ENCODE results near the gene SPTB. TPM values are rescaled to one million over a fixed set of nuclear protein-coding genes. Genes with fewer than 3 reads are reported as not detected.
A peak's percentile ranks its signal among the peaks of the same experiment; 100 is the strongest.
"Not testable (repeated sequence)": the region's sequence is repeated elsewhere in the genome, so short reads cannot be mapped to it uniquely, and the experiment has no call there.

SPTB gene
- total RNA-seq = 0.10 and 0.23 TPM in 2 replicates

GRCh38 chr14:64879635-64880220, at the start of gene SPTB:
Gene SPTB, minus strand, starts transcription at chr14:64879907. Its CDS starts 56,813 bp downstream, at chr14:64823094.
- DNase-seq (ENCODE audit: extremely low read depth, low read depth, low spot score) = no peak

- DNase-seq (ENCODE audit: extremely low read depth, low read depth, low spot score) = no peak
Observed at GRCh38 chr14:64929014-64929359, 49.3 kb upstream of the SPTB start.

GRCh38 chr14:64928239-64929013, 48.7 kb upstream of the SPTB start:
- DNase-seq (ENCODE audit: extremely low read depth, low read depth, low spot score) = no peak

GRCh38 chr14:64927031-64927430, 47.3 kb upstream of the SPTB start:
- no peak for DNase-seq (ENCODE audit: extremely low read depth, low read depth, low spot score)

- no peak for DNase-seq (ENCODE audit: extremely low read depth, low read depth, low spot score)
Observed at GRCh38 chr14:64926398-64926995, 46.8 kb upstream of the SPTB start.

- no peak for DNase-seq (ENCODE audit: extremely low read depth, low read depth, low spot score)
Observed at GRCh38 chr14:64923015-64923414, 43.3 kb upstream of the SPTB start.

GRCh38 chr14:64920465-64920864, 40.8 kb upstream of the SPTB start:
- DNase-seq (ENCODE audit: extremely low read depth, low read depth, low spot score) = no peak

- no peak for DNase-seq (ENCODE audit: extremely low read depth, low read depth, low spot score)
Observed at GRCh38 chr14:64919618-64920017, 39.9 kb upstream of the SPTB start.

GRCh38 chr14:64919215-64919614, 39.5 kb upstream of the SPTB start:
- DNase-seq (ENCODE audit: extremely low read depth, low read depth, low spot score) = no peak

- no peak for DNase-seq (ENCODE audit: extremely low read depth, low read depth, low spot score)
Observed at GRCh38 chr14:64918216-64918615, 38.5 kb upstream of the SPTB start.

GRCh38 chr14:64915797-64916196, 36.1 kb upstream of the SPTB start:
- DNase-seq (ENCODE audit: extremely low read depth, low read depth, low spot score) = no peak

- DNase-seq (ENCODE audit: extremely low read depth, low read depth, low spot score) = no peak
Observed at GRCh38 chr14:64915029-64915424, 35.3 kb upstream of the SPTB start.

- DNase-seq (ENCODE audit: extremely low read depth, low read depth, low spot score) = peak; percentile 91
Observed at GRCh38 chr14:64914237-64915028, 34.7 kb upstream of the SPTB start, which contains the start of gene CHURC1. Gene CHURC1, plus strand, starts transcription at chr14:64914455. Its CDS starts 41 bp downstream, at chr14:64914496.

GRCh38 chr14:64913477-64913876, 33.8 kb upstream of the SPTB start:
- DNase-seq (ENCODE audit: extremely low read depth, low read depth, low spot score) = not testable (repeated sequence)

GRCh38 chr14:64912261-64912660, 32.6 kb upstream of the SPTB start:
- DNase-seq (ENCODE audit: extremely low read depth, low read depth, low spot score) = no peak

- no peak for DNase-seq (ENCODE audit: extremely low read depth, low read depth, low spot score)
Observed at GRCh38 chr14:64910847-64911495, 31.3 kb upstream of the SPTB start.

- DNase-seq (ENCODE audit: extremely low read depth, low read depth, low spot score) = no peak
Observed at GRCh38 chr14:64906022-64906421, 26.3 kb upstream of the SPTB start.

- DNase-seq (ENCODE audit: extremely low read depth, low read depth, low spot score) = no peak
Observed at GRCh38 chr14:64899958-64900357, 20.3 kb upstream of the SPTB start.

GRCh38 chr14:64891839-64892375, 12.2 kb upstream of the SPTB start:
- no peak for DNase-seq (ENCODE audit: extremely low read depth, low read depth, low spot score)

- DNase-seq (ENCODE audit: extremely low read depth, low read depth, low spot score) = no peak
Observed at GRCh38 chr14:64891173-64891838, 11.6 kb upstream of the SPTB start.

Measured in glomerular endothelial cell (primary cell).